NCI-H2171 treated with DMSO at 0.1 percent for 48 hours (cell line): ENCODE measurements around the gene ABI1.

Source experiments
- DNase-seq: peaks from one replicate; lab custom pipeline; 2025; lab: John Stamatoyannopoulos, UW

Gene ABI1

DNA sequence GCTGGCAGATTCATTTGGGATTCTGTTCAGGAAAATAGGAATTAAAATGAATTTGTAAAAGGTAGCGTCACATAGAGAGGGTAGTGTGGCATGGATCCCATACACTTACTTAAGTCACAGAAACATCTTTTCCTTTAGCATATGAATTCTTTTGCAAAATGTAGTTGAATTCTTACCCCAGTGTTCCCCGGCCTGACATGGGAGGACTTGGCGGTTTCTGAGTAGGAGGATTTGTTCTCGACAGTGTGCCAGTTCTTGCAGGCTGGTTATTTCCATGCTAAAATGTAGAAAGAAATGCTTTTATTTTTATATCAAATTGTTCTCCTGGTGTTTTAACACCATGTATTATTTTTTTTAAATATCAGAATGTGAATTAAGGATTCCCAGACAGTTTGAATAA lies 90.7 kb downstream of the ABI1 start:
- DNase-seq: no peak

DNA sequence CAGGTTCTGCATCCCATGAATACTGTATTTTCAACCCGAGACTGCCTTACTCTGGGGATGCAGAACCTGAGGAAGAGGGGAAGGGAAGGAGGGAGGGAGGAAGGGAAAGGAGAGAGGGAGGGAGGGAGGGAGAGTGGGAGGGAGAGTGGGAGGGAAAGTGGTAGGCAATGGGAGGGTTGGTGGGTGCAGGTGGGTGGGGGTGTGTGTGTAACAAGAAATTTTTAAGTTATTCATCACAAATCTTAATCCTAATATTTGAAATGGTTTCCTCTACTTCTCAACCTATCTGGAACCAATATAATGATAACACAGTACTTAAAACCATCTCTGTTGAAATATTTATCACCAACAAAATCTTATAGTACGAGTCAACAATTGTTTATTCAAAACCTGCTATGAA lies 95.2 kb downstream of the ABI1 start:
- no peak for DNase-seq

DNA sequence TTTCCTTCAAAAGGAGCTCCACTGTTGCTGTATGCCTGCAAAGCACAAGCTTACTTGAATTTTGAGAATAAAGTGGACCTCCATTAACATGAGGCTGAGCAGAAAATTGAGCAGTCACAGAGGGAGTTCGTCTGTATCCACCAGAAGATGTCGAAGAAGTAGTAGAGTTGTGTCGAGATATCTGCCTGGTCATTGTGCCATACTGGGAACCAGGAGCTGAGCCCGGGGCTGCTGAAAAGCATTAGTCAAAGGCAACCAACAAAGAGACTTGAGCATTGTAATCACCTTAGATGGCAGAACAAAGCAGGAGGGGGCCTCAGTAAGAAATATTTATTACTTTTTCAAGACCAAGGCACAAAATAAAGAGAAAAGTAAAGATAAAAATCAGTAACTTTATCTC lies 101.8 kb downstream of the ABI1 start:
- no peak for DNase-seq

DNA sequence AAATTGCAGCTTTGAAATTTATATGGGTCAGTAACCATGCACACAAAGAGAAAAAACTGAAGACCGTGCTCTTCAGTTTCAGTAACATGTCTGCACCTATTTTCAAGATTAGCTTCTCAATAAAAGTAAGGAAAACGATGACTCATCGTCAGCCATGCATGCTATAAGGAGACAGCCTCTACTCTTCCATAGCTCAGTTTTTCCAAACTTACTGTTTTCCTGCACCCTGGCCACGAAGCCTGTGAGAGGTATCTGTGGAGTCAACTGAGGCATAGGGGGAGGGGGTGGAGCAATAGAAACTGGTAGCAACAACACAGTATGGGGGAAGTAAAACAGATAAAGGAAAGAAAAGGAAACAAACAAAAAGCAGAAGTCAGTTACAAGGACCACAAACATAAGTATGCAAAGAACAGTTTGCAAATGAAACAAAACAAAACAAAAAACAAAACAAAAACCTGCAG lies 105.3 kb downstream of the ABI1 start:
- DNase-seq: no peak

DNA sequence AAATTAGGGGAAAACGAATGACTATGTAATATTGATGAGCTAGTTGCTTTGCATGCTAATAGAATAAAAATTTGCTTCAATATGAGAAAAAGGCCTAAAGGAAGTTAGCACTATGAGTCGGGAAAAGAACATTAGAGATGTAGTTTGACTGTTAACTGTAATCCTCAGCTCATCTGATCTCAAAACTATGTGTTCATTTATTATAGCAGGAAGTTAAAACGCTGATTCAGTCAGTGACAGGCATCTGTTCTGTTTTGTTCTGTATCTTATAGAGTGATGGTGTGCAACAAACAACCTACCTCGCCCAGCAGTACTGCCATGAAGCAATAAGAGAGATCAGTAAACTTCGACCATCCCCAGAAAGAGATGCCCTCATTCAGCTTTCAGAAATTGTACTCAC lies 114.7 kb downstream of the ABI1 start:
- DNase-seq: no peak

DNA sequence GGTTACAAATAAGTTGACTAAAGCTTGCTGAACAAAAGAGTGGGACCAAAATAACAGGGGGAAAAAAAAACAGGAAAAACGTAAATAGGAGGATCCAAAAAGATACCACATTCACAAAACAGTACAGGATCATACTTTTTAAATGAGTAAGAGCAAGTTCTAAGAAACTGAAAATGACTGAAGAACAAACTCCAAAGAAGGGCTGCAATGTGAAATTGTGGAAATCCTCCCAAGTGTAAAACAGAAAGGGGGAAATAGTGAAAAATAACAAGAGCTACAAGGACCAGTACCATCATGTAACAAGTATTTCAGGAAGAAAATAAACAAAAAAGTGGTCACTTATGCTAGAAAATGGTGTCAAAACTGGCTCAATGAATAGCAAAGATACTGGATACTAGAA lies 116.9 kb downstream of the ABI1 start:
- DNase-seq: no peak

DNA sequence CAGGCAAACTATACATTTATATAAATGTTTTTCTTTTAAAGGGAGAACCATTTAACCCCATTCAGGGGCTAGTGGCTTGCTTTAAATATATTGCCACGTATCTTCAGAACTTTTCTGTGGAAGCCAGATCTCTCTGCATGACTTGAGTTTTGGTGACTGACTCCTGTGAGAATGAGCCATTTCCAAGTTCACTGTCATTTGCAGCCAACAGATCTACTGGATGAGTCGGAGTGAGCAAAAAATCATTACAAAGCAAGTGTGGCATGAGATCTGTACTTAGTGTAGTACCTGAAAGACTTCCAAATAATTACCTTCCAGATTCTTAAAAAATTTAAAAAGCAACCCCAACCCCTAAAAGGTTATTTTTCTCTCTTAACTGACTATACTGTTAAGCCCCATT lies 117.7 kb downstream of the ABI1 start:
- DNase-seq: no peak

DNA sequence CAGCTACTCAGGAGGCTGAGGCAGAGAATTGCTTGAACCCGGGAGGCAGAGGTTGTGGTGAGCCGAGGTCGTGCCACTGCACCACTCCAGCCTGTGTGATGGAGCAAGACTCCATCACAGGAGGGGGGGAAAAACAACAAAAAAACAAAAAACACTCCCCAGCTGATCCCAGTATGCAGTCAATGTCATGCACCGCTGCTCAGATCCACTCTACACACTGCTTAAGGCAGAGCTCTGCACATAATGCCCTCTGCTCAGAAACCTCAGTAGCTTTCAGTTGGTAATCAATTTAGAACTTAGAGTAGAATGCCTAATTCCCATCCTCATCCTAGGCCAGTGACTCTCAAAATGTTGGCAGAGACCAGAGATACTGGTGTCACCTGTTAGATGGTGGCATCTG lies 119.4 kb downstream of the ABI1 start:
- DNase-seq: no peak

DNA sequence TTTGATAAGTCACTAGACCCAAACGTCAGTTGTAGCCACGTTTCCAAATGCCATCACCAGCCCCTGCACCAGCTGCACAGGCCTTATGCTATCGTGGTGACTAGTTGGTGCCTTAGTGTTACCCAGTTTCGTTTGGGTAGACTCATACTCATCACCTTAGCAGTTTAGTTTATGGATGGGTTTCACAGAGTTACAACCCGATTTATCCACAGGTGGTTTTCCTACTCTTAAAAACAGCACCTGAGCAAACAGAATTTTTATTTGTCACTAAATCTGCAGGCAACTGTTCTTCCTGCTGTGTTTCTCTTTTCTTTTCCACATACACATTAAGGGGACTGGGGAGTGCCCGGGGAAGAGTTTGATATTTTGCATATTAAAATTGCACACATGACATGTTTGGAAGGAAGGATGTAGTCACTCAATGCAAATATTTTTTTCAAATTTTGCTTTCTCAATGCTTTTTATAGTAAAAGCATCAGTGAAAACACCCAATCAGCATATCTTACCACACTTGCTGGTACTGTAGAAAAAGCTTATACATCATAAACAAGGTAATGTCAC lies 121.6 kb downstream of the ABI1 start:
- DNase-seq: no peak

DNA sequence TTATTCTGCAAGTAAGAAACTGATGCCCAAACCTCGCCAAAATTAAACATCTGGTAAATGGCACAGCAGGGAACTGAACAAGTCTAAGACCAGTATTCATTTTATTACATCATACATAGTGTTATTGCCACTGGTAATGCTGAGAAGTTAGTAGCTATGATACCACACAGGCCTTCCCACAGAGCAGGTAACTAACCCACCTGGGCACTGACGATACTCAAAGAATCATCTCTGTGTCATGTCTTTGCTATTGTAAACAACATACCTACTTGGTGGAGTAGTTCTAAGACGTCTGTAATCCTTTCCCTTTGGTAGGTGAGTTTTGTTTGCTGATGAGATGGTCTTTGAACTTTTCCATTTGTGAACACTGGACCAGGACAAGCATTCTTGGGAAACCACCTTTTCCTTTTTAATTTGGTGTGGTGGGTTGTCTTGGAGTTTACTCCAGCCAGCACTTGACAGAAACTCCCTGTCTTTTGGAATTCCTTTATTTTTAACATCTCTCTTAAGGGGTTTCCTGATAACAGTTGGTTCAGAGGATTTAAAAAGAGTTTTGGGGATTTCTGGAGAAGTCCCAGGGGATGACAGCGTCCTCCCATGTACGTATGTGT lies 122.4 kb downstream of the ABI1 start:
- no peak for DNase-seq

DNA sequence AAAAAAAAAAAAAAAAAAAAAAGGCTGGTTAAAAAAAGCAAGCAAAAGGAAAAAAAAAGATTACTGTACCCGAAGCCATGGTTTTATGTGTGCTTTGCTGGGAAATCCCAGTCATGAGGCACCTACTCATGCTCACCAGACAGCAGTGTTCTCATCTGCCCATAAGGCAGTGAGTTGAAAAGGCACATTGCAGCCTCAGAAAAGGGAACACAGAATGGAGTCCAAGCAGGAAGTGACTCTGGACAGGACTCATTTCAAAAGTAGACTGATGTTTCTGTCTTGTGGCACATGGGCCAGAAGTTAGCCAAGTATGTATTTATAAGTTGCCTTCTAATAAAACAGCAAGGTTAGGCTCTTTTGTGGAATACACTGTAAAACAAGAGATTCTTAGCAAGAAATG lies 123.0 kb downstream of the ABI1 start:
- DNase-seq: no peak

DNA sequence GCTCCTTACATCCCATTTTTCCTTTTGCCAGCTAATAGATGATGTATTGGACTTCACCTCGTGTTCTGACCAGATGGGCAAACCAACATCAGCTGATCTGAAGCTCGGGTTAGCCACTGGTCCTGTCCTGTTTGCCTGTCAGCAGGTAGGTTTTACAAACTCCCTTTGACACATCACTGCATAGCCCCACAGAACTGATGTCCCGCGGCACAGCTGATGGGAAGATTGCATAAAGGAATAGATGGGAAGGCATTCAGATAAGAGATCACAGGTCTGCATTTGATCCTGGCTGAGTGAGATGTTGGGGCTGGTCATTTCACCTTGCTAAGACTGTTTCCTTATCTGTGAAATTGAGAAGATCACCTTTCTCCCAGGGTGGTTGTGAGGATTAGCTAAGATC lies 125.3 kb downstream of the ABI1 start:
- no peak for DNase-seq

DNA sequence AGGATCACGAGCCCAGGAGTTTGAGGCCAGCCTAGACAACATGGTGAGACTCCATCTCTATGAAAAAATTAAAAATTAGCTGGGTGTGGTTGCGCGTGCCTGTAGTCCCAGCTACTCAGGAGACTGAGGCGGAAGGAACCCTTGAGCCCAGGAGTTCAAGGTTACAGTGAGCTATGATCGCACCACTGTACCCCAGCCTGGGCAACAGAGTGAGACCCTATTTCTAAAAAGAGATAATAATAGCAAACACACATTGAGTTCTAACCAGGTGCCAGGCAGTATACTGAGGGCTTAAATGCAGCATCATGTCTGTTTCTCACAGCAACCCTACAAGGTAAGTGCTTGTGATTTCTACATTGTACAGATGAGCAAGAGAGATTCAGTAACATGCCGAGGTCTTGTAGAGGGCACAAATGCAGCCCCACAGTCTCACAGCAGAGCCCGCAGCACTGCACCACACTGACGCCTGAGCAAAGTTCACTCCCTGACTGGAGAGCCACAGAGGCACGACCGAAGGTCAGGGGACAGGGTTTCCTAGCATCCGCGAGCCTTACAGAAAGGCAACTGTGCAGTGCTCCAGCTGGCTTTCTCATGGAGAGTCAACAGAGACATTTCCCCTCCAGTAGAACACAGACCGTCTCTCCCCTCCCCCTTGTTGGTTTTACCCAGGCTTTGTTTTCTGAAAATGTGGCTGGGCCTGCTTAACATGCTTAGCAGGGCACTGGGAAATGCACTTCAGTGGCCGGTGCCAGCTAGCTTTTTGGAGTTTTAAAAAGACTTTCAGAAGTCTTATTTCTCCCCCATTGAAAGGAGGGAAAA lies 126.8 kb downstream of the ABI1 start:
- no peak for DNase-seq

DNA sequence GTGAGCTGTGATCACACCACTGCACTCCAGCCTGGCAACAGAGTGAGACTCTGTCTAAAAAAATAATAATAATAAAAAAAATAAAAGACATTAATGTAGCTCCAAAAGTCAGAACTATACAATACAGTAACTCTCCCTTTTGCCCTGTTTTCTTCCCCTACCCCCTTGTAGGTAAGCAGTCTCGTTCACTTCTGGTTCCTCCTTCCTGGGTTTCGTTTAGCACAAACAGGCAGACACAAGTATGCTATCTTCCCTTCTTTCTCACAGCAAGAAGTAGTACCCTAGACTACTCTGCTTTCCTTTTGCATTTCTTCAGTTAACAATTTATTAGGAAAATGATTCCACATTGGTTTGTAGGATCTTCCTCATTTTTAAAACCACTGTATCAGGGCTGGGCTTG lies 130.2 kb downstream of the ABI1 start:
- DNase-seq: no peak

DNA sequence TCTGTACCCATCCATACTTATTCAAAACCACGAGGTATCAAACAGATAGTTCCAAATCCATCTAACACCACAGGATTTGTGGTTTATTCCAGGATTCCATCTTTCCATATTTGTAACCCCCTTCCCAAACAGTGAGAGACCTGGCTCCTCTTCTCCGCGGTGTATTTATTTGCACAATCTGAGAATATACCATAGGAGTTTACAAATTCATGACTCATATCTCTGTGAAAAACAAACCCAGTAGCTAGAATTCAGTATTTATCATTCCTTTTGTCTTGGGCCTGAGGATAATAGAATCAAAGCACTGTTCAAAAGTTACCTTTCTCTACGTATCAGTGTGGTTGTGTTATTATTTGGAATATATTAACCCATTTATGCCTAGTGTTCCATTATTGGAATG lies 131.4 kb downstream of the ABI1 start:
- no peak for DNase-seq

DNA sequence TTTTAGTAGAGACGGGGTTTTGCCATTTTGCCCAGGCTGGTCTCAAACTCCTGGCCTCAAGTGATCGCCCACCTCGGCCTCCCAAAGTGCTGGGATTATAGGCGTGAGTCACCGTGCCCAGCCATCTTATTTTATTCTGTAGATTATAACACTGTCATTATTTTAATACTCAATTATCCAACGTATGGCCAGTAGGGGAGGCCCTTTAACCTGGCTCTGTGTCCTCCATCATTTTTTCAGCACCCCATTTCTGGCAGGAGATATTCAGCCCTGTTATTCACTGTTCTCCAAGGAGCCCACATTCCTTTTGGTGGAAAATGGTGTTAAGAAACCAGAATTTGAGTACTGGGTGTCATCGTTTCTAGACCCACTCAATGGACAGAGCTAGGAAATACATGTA lies 131.8 kb downstream of the ABI1 start:
- DNase-seq: no peak

DNA sequence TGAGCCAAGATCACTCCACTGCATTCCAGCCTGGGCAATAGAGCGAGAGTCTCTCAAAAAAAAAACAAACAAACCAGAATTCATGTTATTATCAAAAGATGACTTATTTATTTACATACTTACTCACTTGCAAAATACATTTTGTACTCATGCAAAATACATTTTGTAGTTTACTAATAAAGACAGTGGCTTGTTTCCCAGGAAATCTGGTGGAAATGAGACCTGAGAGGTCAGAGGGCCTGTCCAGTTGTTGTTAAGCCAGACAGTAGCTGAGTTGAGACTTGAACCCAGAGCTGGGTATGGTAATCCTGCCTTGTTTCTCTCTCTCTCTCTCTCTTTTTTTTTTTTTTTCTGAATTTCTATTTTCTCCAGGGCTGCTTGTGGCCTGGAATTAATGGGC lies 133.8 kb downstream of the ABI1 start:
- no peak for DNase-seq

DNA sequence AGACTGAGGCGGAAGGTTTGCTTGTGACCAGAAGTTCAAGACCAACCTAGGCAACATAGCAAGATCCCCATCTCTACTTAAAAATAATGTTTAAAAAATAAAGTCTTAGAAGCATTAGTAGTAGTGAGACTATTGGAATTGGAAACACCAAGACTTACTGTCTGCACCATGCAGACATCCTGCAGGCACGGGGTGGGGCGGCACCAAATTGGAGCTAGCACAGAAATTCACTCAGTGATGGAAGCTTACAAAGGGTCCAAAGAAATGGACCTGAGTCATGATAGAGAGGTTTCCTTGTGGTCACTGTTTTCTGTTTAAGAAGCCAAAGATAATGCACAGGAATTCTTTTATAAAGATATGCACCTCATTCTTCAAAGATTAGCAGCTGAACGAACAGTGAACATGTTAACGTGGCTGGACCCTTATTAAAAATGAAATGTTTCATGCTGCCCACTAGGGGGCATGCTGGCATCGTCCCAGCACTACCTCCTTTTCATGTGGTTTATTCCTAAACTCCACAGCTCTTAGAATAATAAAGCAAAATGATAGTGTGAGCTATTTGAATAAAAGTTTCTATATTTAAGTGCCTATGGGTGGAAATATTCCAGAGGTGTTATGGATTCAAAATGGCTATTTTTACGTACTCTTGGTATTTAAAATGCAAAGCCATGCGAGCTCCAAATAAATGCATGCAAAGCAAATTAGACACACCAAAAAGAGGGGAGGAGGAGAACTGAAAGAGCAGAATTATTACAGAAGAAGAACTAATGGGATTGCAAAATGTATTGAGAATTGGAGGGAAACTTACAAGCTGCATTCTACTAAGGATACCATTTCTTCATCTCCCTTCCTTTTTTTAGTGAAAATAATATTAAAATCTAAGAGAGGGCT lies 134.7 kb downstream of the ABI1 start:
- DNase-seq: peak; percentile 32

DNA sequence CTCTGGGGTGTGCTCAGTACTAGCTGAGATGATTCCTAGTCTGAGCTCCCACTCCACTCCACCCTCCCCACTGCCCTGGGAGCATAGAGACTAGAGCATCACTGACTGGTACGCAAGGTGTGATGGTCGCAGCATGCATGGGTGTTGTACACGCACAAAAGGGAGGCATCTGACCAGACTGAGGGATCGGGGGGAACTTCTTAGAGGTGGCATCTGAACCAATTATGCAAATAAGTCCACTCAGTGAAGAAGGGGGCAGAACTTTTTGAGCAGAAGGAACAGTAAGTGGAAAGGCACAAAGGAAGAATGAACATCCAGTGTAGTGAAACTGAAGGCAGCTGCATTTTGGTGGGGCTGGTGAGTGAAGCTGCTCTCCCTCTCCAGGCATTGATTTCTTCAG lies 137.7 kb downstream of the ABI1 start:
- DNase-seq: no peak

DNA sequence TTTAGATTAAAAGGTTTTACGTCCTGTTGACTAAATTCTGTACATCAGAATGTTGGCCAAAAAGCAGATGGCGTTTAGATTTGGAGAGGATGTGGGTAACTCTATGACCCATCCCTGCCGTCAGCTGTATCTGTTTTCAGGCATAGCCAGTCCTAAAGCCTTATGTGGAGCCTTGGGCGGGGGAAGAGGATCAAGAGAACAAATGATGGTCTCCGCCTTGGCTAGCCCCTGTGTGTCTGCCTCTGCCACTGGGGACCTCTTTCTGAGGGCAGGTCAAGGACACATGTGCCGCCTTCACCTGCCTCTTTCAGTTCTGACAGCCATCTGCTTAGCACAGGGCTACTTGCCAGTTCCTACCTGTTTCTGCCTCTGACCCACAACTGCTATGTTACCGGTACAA lies 139.2 kb downstream of the ABI1 start:
- DNase-seq: no peak

DNA sequence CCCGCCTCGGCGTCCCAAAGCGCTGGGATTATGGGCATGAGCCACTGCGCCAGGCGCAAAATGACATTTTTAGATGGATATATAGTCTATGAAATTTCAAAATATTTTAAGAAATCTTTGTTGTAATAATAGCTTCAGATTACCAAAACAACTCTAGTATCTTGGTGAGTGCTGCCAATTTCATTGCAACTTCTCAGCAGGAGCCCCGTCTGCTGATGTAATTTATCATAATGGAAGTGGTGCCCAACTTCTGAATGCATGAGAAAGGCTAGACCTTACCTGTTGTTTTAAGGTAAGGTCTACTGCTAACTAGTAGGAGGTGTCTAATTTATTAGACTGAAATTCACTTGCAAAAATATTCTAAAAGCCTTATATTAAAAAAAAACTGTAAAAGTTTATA lies 143.3 kb downstream of the ABI1 start:
- DNase-seq: no peak

DNA sequence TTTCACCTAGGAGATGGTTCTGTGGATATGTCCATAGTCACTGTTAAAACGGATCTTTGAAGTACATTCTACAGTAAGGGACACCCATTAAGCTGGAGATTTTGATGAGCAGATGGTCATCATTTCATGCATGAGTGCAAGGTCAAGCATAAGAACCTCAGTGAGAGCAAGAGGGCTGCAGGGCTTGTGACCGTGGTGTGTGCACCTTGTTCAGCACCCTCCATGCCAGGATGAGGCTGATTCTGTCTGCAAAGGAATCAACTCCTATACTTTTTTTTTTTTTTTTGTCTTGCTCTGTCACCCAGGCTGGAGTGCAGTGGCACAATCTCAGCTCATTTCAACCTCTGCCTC lies 145.6 kb downstream of the ABI1 start:
- no peak for DNase-seq
